GM12892 (cell line): ENCODE data around the gene CD44.

Source experiments
- DNase-seq: peaks from one replicate; pipeline ENCODE4 v3.0.0; 2011; ENCODE audit not compliant: insufficient read length
- FAIRE-seq: peaks from 2 replicates; lab custom pipeline; 2011; peaks lifted over from hg19 to GRCh38; lab: Jason Lieb, UNC
- POLR2A ChIP-seq: IDR thresholded peaks from 2 replicates; pipeline ENCODE4 v1.6.1; 2011; ENCODE audit warnings: low read depth, low read length, control low read depth
- POLR2AphosphoS5 ChIP-seq: IDR thresholded peaks from 2 replicates; pipeline ENCODE4 v1.6.1; 2011; ENCODE audit warnings: low read depth, low read length, control low read depth
- TAF1 ChIP-seq: IDR thresholded peaks from 2 replicates; pipeline ENCODE4 v1.6.1; 2011; ENCODE audit warnings: low read depth, mild to moderate bottlenecking, control low read depth, low read length, borderline replicate concordance

Gene CD44

DNA sequence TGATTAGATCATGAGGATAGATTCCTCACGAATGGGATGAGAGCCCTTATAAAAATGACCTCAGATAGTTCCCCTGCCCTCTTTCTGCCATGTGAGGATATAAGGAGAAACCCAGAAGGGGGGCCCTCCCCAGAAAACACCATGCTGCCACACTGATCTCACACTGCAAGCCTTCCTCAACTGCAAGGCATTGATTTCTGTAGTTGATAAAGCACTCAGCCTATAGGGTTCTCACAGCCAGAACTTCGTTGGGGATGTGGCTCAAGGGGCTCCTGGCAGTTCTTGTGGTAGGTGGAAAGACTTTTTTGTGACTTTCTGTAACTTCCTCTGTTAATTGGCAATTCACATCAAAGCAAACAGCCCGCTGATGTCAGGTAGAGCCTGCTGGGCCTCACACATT lies 108.9 kb downstream of the CD44 start:
- DNase-seq (no peak), FAIRE-seq (no peak)
- TF ChIP-seq POLR2AphosphoS5 (no peak), TAF1 (no peak), POLR2A (no peak)

DNA sequence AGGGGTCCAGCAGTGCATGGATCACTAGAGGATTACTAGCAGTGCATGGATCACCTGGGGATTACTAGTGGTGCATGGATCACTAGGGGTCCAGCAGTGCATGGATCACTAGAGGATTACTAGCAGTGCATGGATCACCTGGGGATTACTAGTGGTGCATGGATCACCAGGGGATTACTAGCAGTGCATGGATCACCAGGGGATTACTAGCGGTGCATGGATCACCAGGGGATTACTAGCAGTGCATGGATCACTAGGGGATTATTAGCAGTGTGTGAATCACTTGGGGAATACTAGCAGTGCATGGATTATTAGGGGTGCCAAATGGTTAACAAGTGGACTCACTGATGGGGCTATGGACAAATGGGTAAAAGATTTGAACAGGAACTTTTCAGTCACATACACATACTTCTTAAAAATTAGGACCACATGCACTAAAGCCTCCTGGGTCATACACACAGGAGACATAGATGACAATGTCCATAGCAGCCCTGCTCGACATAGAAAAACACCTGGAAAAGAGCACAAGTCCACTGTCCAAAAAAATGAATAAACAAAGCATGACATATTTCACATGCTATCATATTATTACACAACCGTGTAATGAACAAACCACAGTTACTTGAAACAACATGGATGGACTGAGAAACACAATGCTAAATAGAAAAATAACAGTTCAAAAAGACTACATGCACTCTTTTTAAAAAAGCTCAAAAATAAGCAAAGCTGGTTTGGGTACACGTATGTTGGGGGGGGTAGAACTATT lies 109.8 kb downstream of the CD44 start:
- FAIRE-seq (peak; percentile 65), DNase-seq (no peak)
- TF ChIP-seq TAF1 (no peak), POLR2AphosphoS5 (no peak)

DNA sequence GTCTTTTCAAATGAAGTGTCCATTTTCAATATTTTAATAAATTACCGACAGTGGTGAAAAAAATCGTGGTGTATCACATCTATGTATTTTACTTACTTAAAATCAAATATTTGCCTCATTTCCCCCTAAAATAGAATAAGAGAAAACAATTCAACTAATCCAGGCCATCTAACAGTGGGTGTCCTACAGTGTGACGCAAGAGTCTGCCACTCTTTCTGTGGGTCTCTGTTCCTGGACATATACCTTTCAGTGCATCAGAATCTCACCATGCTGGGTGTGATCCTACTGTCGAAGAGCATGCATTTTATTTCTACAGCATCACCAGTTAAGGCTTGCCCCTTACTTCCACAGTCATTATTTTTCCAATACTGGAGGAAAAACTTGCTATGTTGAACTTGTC lies 111.2 kb downstream of the CD44 start:
- no peak for DNase-seq

DNA sequence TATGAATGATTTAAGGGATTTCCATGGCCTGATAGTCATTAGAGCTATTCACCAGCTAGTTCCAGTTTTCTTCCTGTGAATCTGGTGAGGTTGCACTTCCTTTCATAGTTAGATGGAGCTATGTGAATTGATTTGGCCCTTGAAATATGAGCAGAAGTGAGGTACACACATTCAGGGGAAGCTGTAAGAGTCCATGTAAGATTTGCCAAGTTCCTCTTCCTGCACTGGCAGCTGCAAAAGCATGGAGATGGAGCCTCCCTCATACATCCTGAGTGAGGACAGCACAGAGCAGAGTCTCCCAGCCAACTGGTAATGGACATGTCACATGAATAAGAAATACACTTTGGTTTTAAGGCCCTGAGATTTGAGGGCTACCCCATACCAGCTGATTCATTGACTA lies 111.7 kb downstream of the CD44 start:
- DNase-seq: no peak
- FAIRE-seq: no peak
- no peak for TF ChIP-seq TAF1
- no peak for TF ChIP-seq POLR2AphosphoS5
- TF ChIP-seq POLR2A: no peak

More for the DNA sequence above, 111.2 kb downstream of the CD44 start:
- TF ChIP-seq POLR2AphosphoS5: no peak
- no peak for TF ChIP-seq TAF1
- TF ChIP-seq POLR2A: no peak
- no peak for FAIRE-seq

DNA sequence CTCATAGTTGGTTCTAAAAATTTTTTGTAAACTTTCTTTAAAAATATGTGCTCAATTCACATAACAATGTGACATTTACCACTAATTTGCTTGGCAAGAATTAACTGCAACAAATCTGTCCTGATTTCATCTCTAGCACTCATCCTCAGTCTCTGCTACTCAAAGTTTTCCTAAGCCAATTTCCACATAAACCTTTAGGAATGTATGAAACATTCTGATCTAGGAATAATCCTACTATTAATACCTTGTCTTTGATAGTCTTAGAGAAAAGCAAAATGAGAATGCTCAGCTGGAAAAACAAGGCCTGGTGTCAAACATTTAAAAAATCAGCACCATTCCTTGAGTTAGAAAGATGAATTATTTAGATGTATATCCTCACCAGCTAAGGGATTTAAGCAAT lies 114.3 kb downstream of the CD44 start:
- TF ChIP-seq POLR2A (no peak), POLR2AphosphoS5 (no peak), TAF1 (no peak)
- no peak for FAIRE-seq

DNA sequence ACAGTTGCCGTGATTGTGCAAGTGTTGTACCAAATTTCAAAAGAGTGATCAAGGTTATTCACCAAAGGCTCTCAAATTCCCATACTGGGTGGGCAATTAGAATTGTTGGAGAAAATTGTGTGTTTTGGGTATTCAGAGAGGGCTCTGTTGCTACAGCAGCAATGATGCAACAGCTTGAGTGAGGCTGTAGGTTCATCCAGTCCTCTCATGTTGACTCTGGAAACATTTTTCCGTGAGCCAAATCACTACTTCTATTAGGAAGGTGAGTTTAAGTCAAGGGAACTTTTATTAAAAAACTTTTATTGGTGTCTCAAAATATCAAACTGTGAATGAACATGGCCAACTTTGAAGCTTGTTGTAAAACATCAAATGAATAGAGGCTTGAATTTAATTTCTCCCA lies 116.5 kb downstream of the CD44 start:
- TF ChIP-seq POLR2A (no peak), TAF1 (no peak), POLR2AphosphoS5 (no peak)
- DNase-seq: no peak
- FAIRE-seq: peak; percentile 71

More for the DNA sequence above, 114.3 kb downstream of the CD44 start:
- DNase-seq: no peak

DNA sequence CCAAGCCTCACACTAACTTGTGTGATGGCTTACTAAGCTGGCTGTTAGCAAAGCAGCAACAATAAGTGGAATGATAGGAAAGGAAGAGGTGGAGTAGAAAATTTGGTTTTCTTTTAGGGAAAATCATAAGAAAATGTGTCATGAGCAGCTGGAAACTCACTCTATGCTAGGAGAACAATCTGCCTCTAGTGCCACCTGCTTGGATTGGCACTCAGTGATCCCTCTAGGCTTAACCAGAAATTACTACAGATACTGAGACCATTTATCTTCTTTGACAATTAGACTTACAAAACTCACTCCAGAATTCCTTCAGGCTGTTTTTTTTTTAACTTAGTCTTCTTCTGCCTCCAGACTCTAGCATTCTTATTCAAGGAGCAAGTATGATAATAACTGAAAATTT lies 117.3 kb downstream of the CD44 start:
- no peak for TF ChIP-seq POLR2AphosphoS5
- TF ChIP-seq TAF1: no peak
- TF ChIP-seq POLR2A: no peak
- DNase-seq (no peak), FAIRE-seq (no peak)

DNA sequence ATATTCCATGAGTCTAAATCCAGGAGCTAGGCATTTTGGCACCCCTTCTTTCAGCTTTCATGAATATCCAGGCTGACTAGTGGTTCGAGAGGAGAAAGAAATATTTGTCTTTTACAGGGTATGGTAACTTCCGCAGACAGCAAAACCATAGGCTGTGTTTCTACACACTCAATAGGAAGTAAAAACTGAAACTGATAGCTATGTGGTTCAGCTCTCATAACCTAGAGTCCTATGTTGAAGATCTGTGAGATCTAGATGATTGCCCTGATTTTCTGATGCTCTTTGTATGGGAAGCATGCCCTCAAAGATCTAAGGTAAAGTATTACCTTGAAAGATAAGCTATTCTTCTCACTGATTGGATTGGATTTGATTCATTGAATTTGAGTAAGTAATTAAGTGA lies 118.3 kb downstream of the CD44 start:
- TF ChIP-seq TAF1 (no peak), POLR2AphosphoS5 (no peak)
- FAIRE-seq (peak; percentile 99), DNase-seq (peak; percentile 26)

DNA sequence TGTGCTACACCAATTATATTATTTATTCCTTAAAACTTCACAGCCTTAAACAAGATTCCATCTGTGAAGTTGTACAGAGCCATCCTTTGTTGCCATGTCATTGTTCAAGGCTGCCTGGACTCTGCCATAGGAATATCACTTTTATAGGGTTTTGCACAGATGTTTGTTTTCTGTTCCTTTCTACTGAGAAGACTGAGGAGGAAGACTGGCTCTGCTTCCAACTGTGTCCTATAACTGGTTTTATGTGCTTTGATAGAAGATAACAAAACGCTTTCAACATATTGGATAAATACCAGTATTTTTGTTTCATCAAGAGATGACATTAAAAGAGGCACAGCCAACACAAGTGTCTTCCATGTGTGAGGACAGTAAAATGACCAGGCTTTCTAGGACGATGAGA lies 120.6 kb downstream of the CD44 start:
- FAIRE-seq: peak; percentile 54

DNA sequence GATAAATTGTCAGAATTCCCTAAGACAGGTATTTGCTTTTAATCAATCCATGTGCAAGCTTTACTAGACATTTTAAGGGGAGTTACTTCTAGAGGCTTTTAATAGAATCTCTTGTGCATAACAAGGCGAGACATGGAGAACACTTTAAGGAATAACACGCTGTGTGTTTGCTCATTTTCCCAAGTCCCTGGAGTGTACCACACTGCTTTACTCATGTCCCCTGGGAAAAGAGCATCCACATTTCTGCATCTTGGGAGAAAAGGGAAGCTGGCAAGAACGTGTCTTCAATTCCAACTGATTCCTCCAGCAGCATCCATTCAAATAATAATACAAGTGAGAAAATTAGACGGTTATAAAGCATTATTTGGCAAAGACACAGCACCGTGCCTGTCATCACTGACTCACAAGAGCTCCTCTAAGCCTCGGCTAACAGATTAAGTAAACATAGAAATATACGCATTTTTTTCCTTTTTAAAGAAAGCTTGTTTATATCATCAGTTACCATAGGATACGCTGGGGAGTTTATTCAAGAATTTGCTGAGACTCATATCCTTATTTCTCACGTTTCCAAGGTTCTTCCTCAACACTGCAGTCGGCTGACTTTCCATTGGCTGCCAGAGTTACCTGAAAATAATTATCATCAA lies 121.5 kb downstream of the CD44 start:
- DNase-seq (no peak), FAIRE-seq (no peak)
- TF ChIP-seq TAF1: no peak
- TF ChIP-seq POLR2A: no peak
- TF ChIP-seq POLR2AphosphoS5: no peak

More for the DNA sequence above, 120.6 kb downstream of the CD44 start:
- no peak for DNase-seq
- no peak for TF ChIP-seq TAF1
- no peak for TF ChIP-seq POLR2AphosphoS5
- no peak for TF ChIP-seq POLR2A

DNA sequence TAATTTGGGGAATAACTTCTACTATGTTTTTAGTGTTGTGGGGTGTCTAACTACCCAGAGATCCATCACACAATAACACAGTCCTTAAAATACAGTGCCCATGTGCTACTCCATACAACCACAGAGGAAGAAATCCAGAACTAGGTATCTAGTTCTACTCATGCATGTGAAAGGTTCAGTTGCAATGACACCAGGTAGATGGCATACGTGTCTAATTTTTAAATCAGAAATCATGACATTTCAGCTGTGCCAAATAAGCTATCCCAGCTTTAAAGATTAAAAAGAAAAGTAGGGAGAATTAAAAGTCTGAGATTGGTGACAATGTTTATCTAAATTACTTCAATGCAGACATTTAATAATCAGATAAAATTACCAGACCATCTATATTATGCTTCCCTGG lies 122.2 kb downstream of the CD44 start:
- no peak for FAIRE-seq
- DNase-seq: no peak
- TF ChIP-seq POLR2AphosphoS5 (no peak), TAF1 (no peak), POLR2A (no peak)

DNA sequence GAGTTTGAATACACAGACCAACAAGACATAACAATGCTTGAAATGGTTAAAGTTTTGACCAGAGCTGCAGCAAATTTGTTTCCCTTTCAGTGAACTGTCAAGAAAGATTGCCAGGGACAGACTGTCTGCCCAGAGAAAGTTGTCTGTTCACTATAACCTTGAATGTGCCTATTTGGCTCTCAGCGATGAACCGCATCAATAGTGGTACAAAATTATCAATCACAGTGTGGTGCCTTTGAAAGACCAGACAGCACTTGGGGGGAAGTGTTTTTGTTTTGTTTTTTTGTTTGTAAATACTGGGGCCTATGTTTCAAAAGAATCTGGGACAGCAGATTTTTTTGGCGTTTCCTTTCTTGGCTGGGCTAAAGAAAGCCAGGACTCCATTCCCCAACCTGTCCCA lies 123.1 kb downstream of the CD44 start:
- DNase-seq (no peak), FAIRE-seq (no peak)
- TF ChIP-seq TAF1 (no peak), POLR2AphosphoS5 (no peak), POLR2A (no peak)
